Fibroblast of mammary gland (primary cell): ENCODE measurements around the gene SYNM.
A peak's percentile ranks its signal among the peaks of the same experiment; 100 is the strongest.

Experiments
- DNase-seq: peaks from one replicate; pipeline ENCODE4 v3.0.0-alpha.2; 2010; ENCODE audit warnings: low read depth
- H3K4me3 ChIP-seq: 2 replicates; pipeline ENCODE4 v1.5.1; 2011; ENCODE audit warnings: low read depth, mild to moderate bottlenecking, low read length, moderate library complexity; ENCODE audit not compliant: control insufficient read depth
- CTCF ChIP-seq: conservative IDR thresholded peaks from 2 replicates; pipeline ENCODE4 v1.5.1; 2011; ENCODE audit warnings: low read depth, low read length, inconsistent platforms; ENCODE audit not compliant: control insufficient read depth, insufficient read depth

Gene SYNM

GRCh38 chr15:99101501-99101900 lies 3.4 kb upstream of the SYNM start:
- no peak for DNase-seq
- H3K4me3 ChIP-seq, result no peak overlapping the region

GRCh38 chr15:99102332-99103235 lies 2.3 kb upstream of the SYNM start:
- no peak for TF ChIP-seq CTCF
- DNase-seq, result no peak
- no peak overlapping the region for H3K4me3 ChIP-seq

More at GRCh38 chr15:99101501-99101900, 3.4 kb upstream of the SYNM start:
- no peak for TF ChIP-seq CTCF

DNA sequence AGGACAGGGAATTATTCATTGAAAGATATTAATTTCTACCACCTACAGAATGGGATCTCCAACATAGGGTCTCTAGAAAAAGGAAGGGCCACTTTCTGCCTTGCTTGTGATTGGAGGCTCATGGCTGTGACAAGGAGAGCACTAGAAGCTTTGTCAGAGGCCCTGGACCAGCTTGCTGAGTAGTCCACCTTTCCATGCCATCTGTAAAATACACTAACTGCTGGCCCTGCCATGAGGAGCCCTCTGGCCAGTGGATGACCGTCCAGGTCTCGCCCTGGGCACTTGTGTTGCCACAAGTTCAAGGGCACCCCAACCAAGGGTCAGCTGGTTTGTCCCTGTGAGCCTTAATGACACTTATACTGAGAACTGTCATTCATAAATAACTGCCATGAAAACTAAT lies 1.6 kb upstream of the SYNM start:
- H3K4me3 ChIP-seq, result no peak overlapping the region
- no peak for TF ChIP-seq CTCF
- DNase-seq, result no peak

- no peak for TF ChIP-seq CTCF
- DNase-seq, result peak; percentile 61
- peak overlapping the region; percentile 16 for H3K4me3 ChIP-seq
These were observed 848 bp downstream of the SYNM start for GRCh38 chr15:99105514-99106341.

- TF ChIP-seq CTCF, result no peak
- peak; percentile 69 for DNase-seq
- peak overlapping the region; percentile 16 for H3K4me3 ChIP-seq
These were observed 1.7 kb downstream of the SYNM start for GRCh38 chr15:99106417-99107220.

- DNase-seq, result no peak
- H3K4me3 ChIP-seq, result no peak overlapping the region
- no peak for TF ChIP-seq CTCF
These were observed 4.1 kb downstream of the SYNM start for GRCh38 chr15:99108993-99109392.
